ENCODE data around the gene CDC42BPB.

DNA sequence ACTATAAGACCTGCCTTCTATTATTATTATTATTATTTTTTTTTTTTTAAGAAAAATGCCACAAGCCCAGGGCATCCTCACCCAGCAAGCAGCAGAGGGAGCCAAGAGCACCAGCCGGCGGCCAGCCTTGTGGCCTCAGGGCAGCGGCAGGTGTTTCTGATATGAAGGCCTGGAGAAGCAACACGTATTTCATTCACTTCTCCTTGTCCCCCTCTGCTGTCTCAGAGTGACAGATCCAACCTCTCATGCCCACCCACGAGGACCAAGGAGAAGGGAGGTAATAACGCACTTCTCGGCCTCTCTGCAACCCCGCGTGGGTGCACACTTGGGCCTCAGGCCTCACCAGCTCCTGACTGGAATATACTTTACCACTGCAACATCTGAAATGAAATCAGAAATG, 25.4 kb downstream of the CDC42BPB start:
- TF ChIP-seq, protein P1, sequence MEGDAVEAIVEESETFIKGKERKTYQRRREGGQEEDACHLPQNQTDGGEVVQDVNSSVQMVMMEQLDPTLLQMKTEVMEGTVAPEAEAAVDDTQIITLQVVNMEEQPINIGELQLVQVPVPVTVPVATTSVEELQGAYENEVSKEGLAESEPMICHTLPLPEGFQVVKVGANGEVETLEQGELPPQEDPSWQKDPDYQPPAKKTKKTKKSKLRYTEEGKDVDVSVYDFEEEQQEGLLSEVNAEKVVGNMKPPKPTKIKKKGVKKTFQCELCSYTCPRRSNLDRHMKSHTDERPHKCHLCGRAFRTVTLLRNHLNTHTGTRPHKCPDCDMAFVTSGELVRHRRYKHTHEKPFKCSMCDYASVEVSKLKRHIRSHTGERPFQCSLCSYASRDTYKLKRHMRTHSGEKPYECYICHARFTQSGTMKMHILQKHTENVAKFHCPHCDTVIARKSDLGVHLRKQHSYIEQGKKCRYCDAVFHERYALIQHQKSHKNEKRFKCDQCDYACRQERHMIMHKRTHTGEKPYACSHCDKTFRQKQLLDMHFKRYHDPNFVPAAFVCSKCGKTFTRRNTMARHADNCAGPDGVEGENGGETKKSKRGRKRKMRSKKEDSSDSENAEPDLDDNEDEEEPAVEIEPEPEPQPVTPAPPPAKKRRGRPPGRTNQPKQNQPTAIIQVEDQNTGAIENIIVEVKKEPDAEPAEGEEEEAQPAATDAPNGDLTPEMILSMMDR (IDR thresholded peaks at IDR 0.05): no peak
- no peak for TF ChIP-seq POLR2A (IDR thresholded peaks at IDR 0.05; ENCODE audit: low read depth)

Measured in esophagus muscularis mucosa (tissue), 3 donors.